22Rv1 (cell line): ENCODE results near the gene NTN4.

ENCODE experiments used
- H3K27ac ChIP-seq: fragments of 450-650 bp; 2 replicates; pipeline ENCODE4 v1.5.1; 2017
- CTCF ChIP-seq: fragments of 450-650 bp; IDR thresholded peaks from 2 replicates; pipeline ENCODE4 v1.5.1; 2017; ENCODE audit warnings: mild to moderate bottlenecking
- ZFX ChIP-seq: fragments of 450-650 bp; IDR thresholded peaks from 2 replicates; pipeline ENCODE4 v1.6.1; 2017; ENCODE audit warnings: antibody characterized with exemption, borderline replicate concordance

Gene NTN4

GRCh38 chr12:95630496-95630895, 160.1 kb downstream of the NTN4 start:
- no peak overlapping the region for H3K27ac ChIP-seq
- TF ChIP-seq CTCF = no peak
- no peak for TF ChIP-seq ZFX

GRCh38 chr12:95629392-95629791, 161.2 kb downstream of the NTN4 start:
- TF ChIP-seq ZFX (no peak), CTCF (no peak)
- H3K27ac ChIP-seq = no peak overlapping the region

- TF ChIP-seq CTCF (no peak), ZFX (no peak)
- no peak overlapping the region for H3K27ac ChIP-seq
These were observed 163.7 kb downstream of the NTN4 start for GRCh38 chr12:95626854-95627253.

GRCh38 chr12:95625012-95625411, 165.6 kb downstream of the NTN4 start:
- TF ChIP-seq ZFX (no peak), CTCF (no peak)
- no peak overlapping the region for H3K27ac ChIP-seq

- TF ChIP-seq CTCF = no peak
- no peak for TF ChIP-seq ZFX
- no peak overlapping the region for H3K27ac ChIP-seq
These were observed 166.0 kb downstream of the NTN4 start for GRCh38 chr12:95624589-95624988.

GRCh38 chr12:95623554-95624170, 166.9 kb downstream of the NTN4 start:
- TF ChIP-seq ZFX (no peak), CTCF (peak; percentile 96)
- no peak overlapping the region for H3K27ac ChIP-seq

GRCh38 chr12:95622879-95623278, 167.7 kb downstream of the NTN4 start:
- TF ChIP-seq CTCF (no peak), ZFX (no peak)
- H3K27ac ChIP-seq = no peak overlapping the region
